Stimulated activated effector memory CD8-positive, alpha-beta T cell treated with anti-CD3 and anti-CD28 coated beads, Interleukin-12 subunit alpha, Interleukin-12 subunit beta, amount 100 ng/mL, for 72 hours (primary cell): ENCODE results near the gene GC.
A peak's percentile ranks its signal among the peaks of the same experiment; 100 is the strongest.

Experiments
- ATAC-seq: fragments of 150-1000 bp; cut with Tn5 transposase; 2 replicates; pipeline ENCODE4 v1.10.0; 2021
- DNase-seq, 2 donors: peaks; one replicate each; pipeline ENCODE4 v3.0.0; 2021 to 2022; ENCODE audit warnings: low spot score in 2 of 2
- H3K27ac Mint-ChIP-seq: one replicate; pipeline ENCODE4 v1.8.0; 2022; ENCODE audit warnings: mild to moderate bottlenecking, mixed read lengths
- H3K36me3 Mint-ChIP-seq: one replicate; pipeline ENCODE4 v1.8.0; 2022; ENCODE audit warnings: mild to moderate bottlenecking, mixed read lengths
- H3K4me1 Mint-ChIP-seq: one replicate; pipeline ENCODE4 v1.8.0; 2022; ENCODE audit warnings: mixed read lengths
- H3K4me3 Mint-ChIP-seq: one replicate; pipeline ENCODE4 v1.8.0; 2022; ENCODE audit warnings: mild to moderate bottlenecking, mixed read lengths
- H3K9me3 Mint-ChIP-seq: one replicate; pipeline ENCODE4 v1.8.0; 2022; ENCODE audit warnings: mixed read lengths

The GC gene

GRCh38 chr4:71713611-71714203, 70.2 kb downstream of the GC start:
- Mint-ChIP-seq H3K4me3 (no peak overlapping the region), H3K36me3 (no peaks in the 10 kb centered on the region), H3K4me1 (no peaks in the 10 kb centered on the region), H3K27ac (no peak overlapping the region), H3K9me3 (no peaks in the 10 kb centered on the region)
- DNase-seq (no peak), ATAC-seq (peak; percentile 42)

DNA sequence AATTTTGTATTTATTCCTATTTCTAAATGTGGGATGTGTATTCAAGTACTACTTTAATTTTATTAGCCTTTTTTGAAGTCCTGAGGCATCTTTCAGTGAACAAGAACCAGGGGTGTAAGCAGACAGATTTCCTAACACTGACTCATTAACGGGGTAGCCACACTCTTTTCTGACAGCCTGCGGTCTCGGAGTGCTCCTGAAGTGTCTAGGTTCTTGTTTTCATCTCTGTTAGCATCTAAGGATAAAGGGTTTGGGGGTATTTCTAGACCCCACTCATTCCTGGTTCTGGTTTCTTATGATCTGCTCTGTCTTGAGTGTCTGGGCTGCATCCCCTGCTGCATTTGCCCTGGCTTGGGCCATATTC, 71.9 kb downstream of the GC start:
- H3K36me3 Mint-ChIP-seq = no peaks in the 10 kb centered on the region
- DNase-seq (no peak), ATAC-seq (no peak)
- H3K27ac Mint-ChIP-seq = no peak overlapping the region
- no peaks in the 10 kb centered on the region for H3K9me3 Mint-ChIP-seq
- H3K4me1 Mint-ChIP-seq = no peaks in the 10 kb centered on the region
- H3K4me3 Mint-ChIP-seq = no peak overlapping the region

DNA sequence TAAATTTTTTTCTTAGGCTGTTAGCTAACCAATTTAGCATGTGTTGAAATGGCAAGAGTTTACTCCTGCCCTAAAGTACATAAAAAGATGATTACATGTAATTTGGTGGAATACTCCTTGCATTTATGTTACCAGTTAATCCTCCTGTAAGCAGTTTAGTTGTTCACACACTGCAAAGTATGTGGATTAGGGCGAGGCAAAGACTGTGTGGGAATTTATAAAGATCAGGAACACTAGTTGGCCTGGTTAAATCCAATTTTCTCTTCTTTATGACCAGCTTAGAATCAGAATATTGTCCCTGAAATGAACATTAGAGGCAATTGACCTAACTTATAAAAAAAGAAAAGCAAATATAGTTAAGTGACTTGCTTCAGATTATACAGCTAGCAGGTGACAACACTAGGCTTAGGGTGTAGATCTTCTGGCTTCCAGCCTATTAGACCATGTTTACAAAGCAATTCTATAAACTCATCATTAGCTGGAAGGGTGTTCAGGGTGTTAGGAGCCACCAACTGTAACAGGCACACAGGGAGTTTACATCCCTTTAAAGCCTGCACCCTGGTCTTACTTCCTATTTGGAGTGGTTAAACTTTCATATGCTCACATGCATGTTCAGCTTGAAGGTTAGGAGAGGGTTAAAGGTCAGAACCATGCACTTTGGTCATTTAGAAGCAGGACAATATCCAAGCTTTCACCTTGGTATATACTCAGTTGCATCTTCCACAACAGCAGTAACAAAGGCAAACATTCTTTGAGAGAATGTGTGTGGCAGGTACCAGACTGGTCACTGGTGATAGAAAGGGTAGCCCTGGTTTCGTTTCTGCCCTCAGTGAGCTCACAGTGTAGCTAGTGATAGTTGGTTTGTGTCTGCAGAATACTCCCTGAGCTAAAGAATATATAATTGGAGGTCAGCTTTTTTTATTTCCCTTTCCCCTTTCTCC, 72.6 kb downstream of the GC start:
- no peaks in the 10 kb centered on the region for H3K9me3 Mint-ChIP-seq
- no peaks in the 10 kb centered on the region for H3K4me1 Mint-ChIP-seq
- ATAC-seq (no peak), DNase-seq (no peak)
- H3K4me3 Mint-ChIP-seq = no peak overlapping the region
- no peak overlapping the region for H3K27ac Mint-ChIP-seq
- no peaks in the 10 kb centered on the region for H3K36me3 Mint-ChIP-seq

DNA sequence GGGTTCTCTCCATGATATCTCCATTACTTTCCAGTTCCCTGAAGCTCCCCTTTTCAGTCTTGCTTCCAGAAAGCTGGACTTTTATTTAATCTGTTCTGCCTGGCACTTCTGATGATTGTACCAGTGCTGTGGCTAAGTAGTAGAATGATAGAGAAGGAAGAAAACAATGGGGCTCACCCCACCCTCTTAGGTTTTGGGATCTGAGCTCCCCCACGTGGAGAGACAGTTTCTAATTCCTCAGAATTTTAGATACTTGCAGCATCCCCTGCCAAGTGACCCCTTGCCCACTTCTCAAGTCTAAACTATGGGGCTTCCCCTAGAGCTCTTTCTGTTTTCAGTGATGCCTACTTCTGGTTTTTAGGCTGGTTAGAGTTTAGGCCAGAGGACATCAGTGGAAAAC, 73.9 kb downstream of the GC start:
- H3K27ac Mint-ChIP-seq = no peak overlapping the region
- H3K4me3 Mint-ChIP-seq = no peak overlapping the region
- H3K9me3 Mint-ChIP-seq = no peaks in the 10 kb centered on the region
- no peaks in the 10 kb centered on the region for H3K36me3 Mint-ChIP-seq
- H3K4me1 Mint-ChIP-seq = no peaks in the 10 kb centered on the region
- ATAC-seq (no peak), DNase-seq (no peak)

DNA sequence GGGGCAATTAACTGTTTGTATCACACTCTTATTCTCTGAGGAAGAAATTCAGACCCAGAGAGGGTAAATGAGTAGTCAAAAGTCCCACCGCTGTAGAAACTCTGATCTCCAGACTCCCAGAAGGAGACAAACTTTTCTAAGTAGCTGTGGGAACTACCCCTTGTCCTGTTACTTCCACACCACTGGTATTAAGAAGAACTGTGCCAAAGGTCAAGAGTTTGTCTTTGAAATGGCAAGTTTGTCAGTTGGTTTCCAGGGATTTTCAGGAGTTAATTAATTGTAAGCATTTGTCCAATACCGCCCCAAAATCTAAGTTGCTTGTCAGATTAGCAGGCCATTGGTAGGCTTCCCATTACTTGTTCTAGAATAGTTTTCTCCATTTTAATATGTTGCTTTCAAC, 85.7 kb downstream of the GC start:
- H3K4me3 Mint-ChIP-seq = no peak overlapping the region
- no peak for ATAC-seq
- H3K4me1 Mint-ChIP-seq = no peaks in the 10 kb centered on the region

GRCh38 chr4:71697031-71697430, 86.8 kb downstream of the GC start:
- no peak overlapping the region for H3K4me3 Mint-ChIP-seq
- no peaks in the 10 kb centered on the region for H3K4me1 Mint-ChIP-seq
- no peaks in the 10 kb centered on the region for H3K9me3 Mint-ChIP-seq
- no peaks in the 10 kb centered on the region for H3K36me3 Mint-ChIP-seq
- no peak overlapping the region for H3K27ac Mint-ChIP-seq
- ATAC-seq (no peak), DNase-seq (no peak)

More for the DNA sequence above, 85.7 kb downstream of the GC start:
- H3K9me3 Mint-ChIP-seq = no peaks in the 10 kb centered on the region
- no peak for DNase-seq
- no peaks in the 10 kb centered on the region for H3K36me3 Mint-ChIP-seq
- H3K27ac Mint-ChIP-seq = no peak overlapping the region

DNA sequence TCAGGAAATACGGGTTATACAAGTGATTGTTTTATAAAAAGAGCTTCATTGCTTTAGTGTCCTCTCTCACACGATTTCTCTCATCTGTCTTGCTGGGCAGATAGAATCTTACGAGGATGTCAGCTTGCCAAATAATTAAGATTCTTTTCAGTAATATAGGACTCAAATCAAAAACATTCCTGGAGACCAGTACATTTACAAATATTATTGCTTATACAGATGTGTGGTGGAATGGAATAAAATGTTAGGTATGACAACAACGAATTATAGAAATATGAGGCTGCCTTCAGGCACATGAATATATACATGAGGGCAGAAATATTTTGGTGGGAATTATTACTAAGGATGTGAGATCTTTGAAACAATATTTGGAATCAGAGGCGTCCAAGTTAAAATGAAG, 88.9 kb downstream of the GC start:
- no peak for ATAC-seq

DNA sequence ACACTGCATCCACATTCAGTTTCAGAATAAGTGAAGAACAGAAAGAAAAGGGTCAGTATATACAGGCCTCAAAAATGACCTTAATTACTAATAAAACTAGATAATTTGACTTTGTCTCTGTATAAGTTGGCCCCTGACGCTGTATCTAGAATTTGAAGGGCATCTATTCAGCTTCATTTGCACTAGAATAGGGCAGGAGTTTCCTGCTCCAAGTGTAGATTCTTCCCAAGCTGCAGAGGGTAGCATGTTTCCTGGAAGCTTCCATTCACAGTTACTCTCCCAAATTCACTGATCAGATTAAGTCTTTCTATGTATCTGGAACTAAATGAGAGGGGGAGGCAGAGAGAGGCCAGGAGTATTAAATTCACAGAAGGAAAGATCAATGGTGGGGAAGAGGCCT, 90.9 kb downstream of the GC start:
- Mint-ChIP-seq H3K36me3 (no peaks in the 10 kb centered on the region), H3K4me1 (no peaks in the 10 kb centered on the region), H3K4me3 (no peak overlapping the region), H3K9me3 (no peaks in the 10 kb centered on the region), H3K27ac (no peak overlapping the region)
- no peak for ATAC-seq
- no peak for DNase-seq

More for the DNA sequence above, 88.9 kb downstream of the GC start:
- H3K9me3 Mint-ChIP-seq = no peaks in the 10 kb centered on the region
- no peak for DNase-seq
- H3K4me1 Mint-ChIP-seq = no peaks in the 10 kb centered on the region
- H3K27ac Mint-ChIP-seq = no peak overlapping the region
- no peaks in the 10 kb centered on the region for H3K36me3 Mint-ChIP-seq
- H3K4me3 Mint-ChIP-seq = no peak overlapping the region

DNA sequence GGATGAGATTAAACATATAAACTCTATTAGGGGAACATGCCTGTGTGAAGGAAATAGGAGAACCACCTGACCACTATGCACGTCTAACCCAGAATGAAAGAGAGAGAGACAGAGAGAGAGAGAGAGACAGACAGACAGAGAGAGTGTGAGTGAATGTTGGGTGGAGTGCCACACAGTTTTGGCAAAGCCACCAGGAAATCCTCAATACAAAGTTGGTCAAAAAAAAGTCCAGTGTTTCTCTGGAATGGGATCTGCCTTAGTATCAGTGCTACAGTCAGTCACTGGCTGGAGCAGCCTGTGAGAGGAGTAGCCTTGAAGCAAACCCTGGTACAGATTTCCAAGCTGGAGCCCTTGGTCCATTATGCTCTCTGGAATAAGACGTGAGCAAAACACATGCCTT, 91.7 kb downstream of the GC start:
- Mint-ChIP-seq H3K4me3 (no peak overlapping the region), H3K27ac (no peak overlapping the region), H3K9me3 (no peaks in the 10 kb centered on the region), H3K4me1 (no peaks in the 10 kb centered on the region), H3K36me3 (no peaks in the 10 kb centered on the region)
- DNase-seq = no peak
- no peak for ATAC-seq
